Cardiac fibroblast (primary cell): ENCODE data around the gene USF3.

Experiments
- DNase-seq, 2 donors: peaks; one replicate each; pipeline versions ENCODE4 v3.0.0 to v3.0.0-alpha.2; 2010; ENCODE audit warnings: low read depth in 2 of 2
- H3K4me3 ChIP-seq, 2 donors: replicated peaks in 1 of 2; 1 replicate in 1 of 2; 2 replicates in 1 of 2; pipeline ENCODE4 v1.5.1; 2011; ENCODE audit warnings: low read depth in 2 of 2, low read length in 2 of 2, mild to moderate bottlenecking in 2 of 2, moderate library complexity in 1 of 2
- CTCF ChIP-seq: IDR thresholded peaks from one replicate; pipeline ENCODE4 v1.5.1; 2011; ENCODE audit warnings: low read depth, mild to moderate bottlenecking, low read length, inconsistent platforms

The USF3 gene

GRCh38 chr3:113719294-113719693, 22.9 kb upstream of the USF3 start:
- TF ChIP-seq CTCF, result no peak
- DNase-seq, result no peak

DNA sequence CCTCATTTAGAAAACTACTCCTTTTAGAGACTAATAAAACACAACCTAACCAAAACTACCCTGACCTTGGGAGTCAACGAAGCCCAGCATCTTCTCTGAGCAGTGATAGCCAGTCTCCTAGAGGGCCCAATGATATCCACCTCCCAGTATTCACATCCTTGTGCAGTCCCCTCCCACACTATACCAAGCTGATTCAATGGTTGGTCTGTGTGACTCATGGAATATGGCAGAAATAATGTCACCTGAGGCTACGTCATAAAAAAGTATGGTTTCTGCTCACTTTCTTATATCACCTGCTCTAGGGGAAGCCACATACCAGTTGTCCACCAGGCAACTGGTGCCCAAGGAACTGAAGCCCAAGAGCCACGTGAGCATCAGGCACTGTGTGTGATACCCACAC, 21.4 kb upstream of the USF3 start:
- no peak for TF ChIP-seq CTCF
- no peak overlapping the region for H3K4me3 ChIP-seq
- no peak for DNase-seq

More at GRCh38 chr3:113719294-113719693, 22.9 kb upstream of the USF3 start:
- H3K4me3 ChIP-seq, result no peak overlapping the region

- no peak for DNase-seq
- no peak for TF ChIP-seq CTCF
- no peak overlapping the region for H3K4me3 ChIP-seq
These were observed 20.9 kb upstream of the USF3 start for GRCh38 chr3:113717308-113717707.

DNA sequence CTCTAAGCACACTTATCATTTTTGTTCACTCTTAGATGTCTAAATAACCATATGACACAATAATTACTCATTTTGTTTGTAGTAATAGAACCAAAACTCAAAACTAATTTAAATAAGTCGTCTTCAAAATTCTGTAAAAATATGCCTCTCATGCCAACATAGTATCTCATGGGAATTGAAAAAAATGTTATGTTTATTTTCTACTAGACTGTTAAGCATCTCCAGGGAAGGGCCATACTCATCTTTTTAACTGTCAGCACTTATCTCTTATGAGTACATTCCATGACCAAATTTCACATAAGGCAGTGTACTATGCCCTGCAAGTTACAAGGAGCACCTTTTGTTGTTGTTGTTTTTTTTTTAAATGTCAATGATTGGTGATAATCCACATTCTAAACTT, 18.3 kb upstream of the USF3 start:
- H3K4me3 ChIP-seq, result no peak overlapping the region
- TF ChIP-seq CTCF, result no peak
- peak in 1 of 2 donors; percentile 53 for DNase-seq

DNA sequence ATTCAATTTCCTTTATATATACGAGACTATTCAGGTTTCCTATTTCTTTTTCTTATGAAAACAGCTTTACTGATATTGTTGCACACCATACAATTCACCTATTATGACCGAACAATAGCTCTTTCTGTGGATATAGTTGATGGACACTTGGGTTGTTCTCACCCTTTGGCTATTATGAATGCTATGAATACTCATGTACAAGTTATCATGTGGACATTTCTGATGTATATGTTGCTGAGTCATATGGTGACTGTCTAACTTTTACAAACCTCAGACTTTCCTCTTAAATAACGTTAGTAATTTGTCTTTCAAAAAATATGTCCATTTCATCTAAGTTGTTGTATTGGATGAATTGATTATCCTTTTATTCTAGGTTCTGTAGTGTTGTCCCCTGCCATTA, 15.7 kb upstream of the USF3 start:
- DNase-seq, result peak in 1 of 2 donors; percentile 39
- H3K4me3 ChIP-seq, result no peak overlapping the region
- TF ChIP-seq CTCF, result no peak

DNA sequence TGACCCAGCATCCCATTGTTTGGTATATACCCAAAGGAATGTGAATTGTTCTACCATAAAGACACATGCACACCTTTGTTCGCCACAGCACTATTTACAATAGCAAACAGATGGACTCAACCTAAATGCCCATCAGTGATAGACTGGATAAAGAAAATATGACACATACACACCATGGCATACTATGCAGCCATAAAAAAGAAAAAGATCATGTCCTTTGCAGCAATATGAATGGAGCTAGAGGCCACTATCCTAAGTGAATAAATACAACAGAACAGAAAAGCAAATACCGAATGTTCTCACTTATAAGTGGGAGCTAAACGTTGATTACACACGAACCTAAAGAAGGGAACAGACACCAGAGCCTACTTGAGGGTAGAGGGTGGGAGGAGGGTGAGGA, 11.4 kb upstream of the USF3 start:
- no peak overlapping the region for H3K4me3 ChIP-seq
- TF ChIP-seq CTCF, result no peak
- no peak for DNase-seq

DNA sequence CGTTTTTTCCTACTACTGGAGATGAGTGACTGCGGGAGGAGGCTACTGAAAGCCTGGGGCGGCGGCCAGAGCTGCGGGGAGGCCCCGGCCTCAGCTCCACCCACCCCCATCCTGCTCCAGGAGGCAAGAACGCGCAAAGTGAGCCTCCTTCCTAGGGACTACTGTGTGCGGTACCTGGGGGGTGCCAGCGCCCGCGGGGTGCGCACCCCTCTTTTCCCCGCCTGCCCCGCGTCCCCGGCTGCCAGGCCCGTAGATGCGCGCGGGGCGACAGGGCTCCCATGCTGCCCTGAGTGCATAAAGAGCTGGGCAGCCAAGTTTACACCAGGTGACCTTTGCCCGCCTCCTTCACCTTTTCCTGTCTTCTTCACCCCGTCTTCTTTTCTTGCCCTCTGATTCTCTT, 2.5 kb upstream of the USF3 start:
- TF ChIP-seq CTCF, result no peak
- DNase-seq, result peak; percentile 25 to 29
- peak overlapping the region; percentile 8 to 26 for H3K4me3 ChIP-seq
